IMR-90 (cell line): ENCODE results near the gene OR6C65. TPM values are rescaled to one million over a fixed set of nuclear protein-coding genes. Genes with fewer than 3 reads are reported as not detected.

Experiments used
- ATAC-seq: fragments of 200-7000 bp; cut with Tn5 transposase; 2 replicates; pipeline ENCODE4 v1.9.1; 2020; ENCODE audit warnings: low read depth, mild to moderate bottlenecking, moderate library complexity
- BruUV-seq: library from RNA; stranded (reverse); fragments of 400-500 nt; replicated peaks from 2 replicates; lab custom pipeline; 2021; lab: Mats Ljungman, UMichigan
- CTCF ChIA-PET: fragments of 300-600 bp; formaldehyde crosslinking; extraction: SDS; loops from one replicate; lab custom pipeline; 2021; ENCODE audit warnings: antibody characterized with exemption; lab: Yijun Ruan, JAX
- POLR2A ChIA-PET: fragments of 300-600 bp; sonication (Branson Sonifier 250); formaldehyde crosslinking; loops from one replicate; lab custom pipeline; 2022; ENCODE audit warnings: antibody characterized with exemption; ENCODE audit not compliant: unreplicated experiment; lab: Charles Lee
- DNase-seq: peaks from one replicate; pipeline ENCODE4 v3.0.0; 2013
- H2AFZ ChIP-seq: replicated peaks from 2 replicates; pipeline ENCODE3; 2013; ENCODE audit warnings: low read length, mild to moderate bottlenecking; ENCODE audit not compliant: poor library complexity
- H2AK5ac ChIP-seq: 2 replicates; pipeline ENCODE4 v1.6.1; 2013; ENCODE audit warnings: low read depth, low read length, inconsistent platforms
- H2AK9ac ChIP-seq: replicated peaks from 2 replicates; pipeline ENCODE3; 2013; ENCODE audit warnings: mild to moderate bottlenecking, low read depth, low read length, moderate library complexity; ENCODE audit not compliant: poor library complexity
- H2BK120ac ChIP-seq: 2 replicates; pipeline ENCODE4 v1.6.1; 2013; ENCODE audit warnings: low read depth, low read length, inconsistent platforms
- H2BK15ac ChIP-seq: 3 replicates; pipeline ENCODE4 v1.6.1; 2013; ENCODE audit warnings: low read depth, low read length, inconsistent platforms
- H2BK20ac ChIP-seq: 2 replicates; pipeline ENCODE4 v1.6.1; 2013; ENCODE audit warnings: low read depth, mild to moderate bottlenecking, inconsistent platforms, low read length, moderate library complexity
- H2BK5ac ChIP-seq: 2 replicates; pipeline ENCODE4 v1.6.1; 2013; ENCODE audit warnings: mild to moderate bottlenecking, low read depth, low read length, inconsistent platforms; ENCODE audit not compliant: poor library complexity, severe bottlenecking
- H3K14ac ChIP-seq: replicated peaks from 2 replicates; pipeline ENCODE4 v1.6.1; 2013; ENCODE audit warnings: low read depth, low read length, inconsistent platforms
- H3K18ac ChIP-seq: 2 replicates; pipeline ENCODE4 v1.6.1; 2013; ENCODE audit warnings: low read depth, low read length, control low read depth
- H3K23ac ChIP-seq: 2 replicates; pipeline ENCODE4 v1.6.1; 2013; ENCODE audit warnings: low read depth, low read length, inconsistent platforms
- H3K27ac ChIP-seq: 2 replicates; pipeline ENCODE4 v1.5.1; 2013; ENCODE audit warnings: mild to moderate bottlenecking, control low read depth, low read length; ENCODE audit not compliant: insufficient read depth
- H3K27me3 ChIP-seq: 2 replicates; pipeline ENCODE4 v1.6.1; 2013; ENCODE audit warnings: low read length; ENCODE audit not compliant: control insufficient read depth, insufficient read depth
- H3K36me3 ChIP-seq: 2 replicates; pipeline ENCODE4 v1.6.1; 2013; ENCODE audit warnings: low read length, mixed read lengths; ENCODE audit not compliant: control insufficient read depth, insufficient read depth
- H3K4ac ChIP-seq: 2 replicates; pipeline ENCODE4 v1.6.1; 2013; ENCODE audit warnings: low read depth, low read length, inconsistent platforms
- H3K4me1 ChIP-seq: 2 replicates; pipeline ENCODE4 v1.6.1; 2013; ENCODE audit warnings: low read length, mixed read lengths; ENCODE audit not compliant: control insufficient read depth, insufficient read depth
- H3K4me2 ChIP-seq: 2 replicates; pipeline ENCODE4 v1.6.1; 2013; ENCODE audit warnings: low read depth, mild to moderate bottlenecking, control low read depth, low read length, moderate library complexity
- H3K4me3 ChIP-seq: 2 replicates; pipeline ENCODE4 v1.5.1; 2013; ENCODE audit warnings: low read depth, mild to moderate bottlenecking, control low read depth, low read length, moderate library complexity; ENCODE audit not compliant: insufficient read depth
- H3K56ac ChIP-seq: 2 replicates; pipeline ENCODE4 v1.6.1; 2013; ENCODE audit warnings: low read length, inconsistent platforms; ENCODE audit not compliant: insufficient read depth; ENCODE audit errors: extremely low read depth
- H3K79me1 ChIP-seq, 2 experiments: 2 replicates each; pipeline ENCODE4 v1.6.1; 2013; ENCODE audit warnings: low read length in 2 of 2, inconsistent platforms in 1 of 2, low read depth in 1 of 2
- H3K9ac ChIP-seq: 2 replicates; pipeline ENCODE4 v1.6.1; 2013; ENCODE audit warnings: low read depth, low read length, control low read depth
- H3K9me1 ChIP-seq: 2 replicates; pipeline ENCODE4 v1.6.1; 2013; ENCODE audit warnings: low read length, inconsistent platforms; ENCODE audit not compliant: insufficient read depth
- H3K9me3 ChIP-seq: 2 replicates; pipeline ENCODE4 v1.6.1; 2013; ENCODE audit warnings: low read length; ENCODE audit not compliant: control insufficient read depth, insufficient read depth
- H4K20me1 ChIP-seq: 2 replicates; pipeline ENCODE4 v1.6.1; 2013; ENCODE audit warnings: low read length, inconsistent platforms; ENCODE audit not compliant: insufficient read depth
- H4K5ac ChIP-seq: 2 replicates; pipeline ENCODE4 v1.6.1; 2013; ENCODE audit warnings: mild to moderate bottlenecking, low read depth, low read length, control low read depth
- H4K8ac ChIP-seq, 2 experiments: 2 replicates each; pipeline ENCODE4 v1.6.1; 2013; ENCODE audit warnings: low read depth in 2 of 2, low read length in 2 of 2, control low read depth in 1 of 2, inconsistent platforms in 1 of 2
- H4K91ac ChIP-seq: 2 replicates; pipeline ENCODE4 v1.6.1; 2013; ENCODE audit warnings: low read depth, low read length, inconsistent platforms; ENCODE audit not compliant: insufficient read depth
- MAFK ChIP-seq: IDR thresholded peaks from 2 replicates; pipeline ENCODE4 v1.6.1; 2012; ENCODE audit warnings: low read depth, low read length, improper control_type of control experiment
- WGBS, 2 experiments: methylation state at CpG; one replicate each; pipeline versions ENCODE4 v1.1.5 to v1.1.7; 2013; ENCODE audit warnings: missing lambda C conversion rate in 2 of 2; ENCODE audit not compliant: insufficient read length in 1 of 2; ENCODE audit errors: extremely low coverage in 2 of 2; 5-methylcytosine and 5-hydroxymethylcytosine counted together
- dilution Hi-C: fragments of 300-500 bp; cut with HindIII; formaldehyde crosslinking; loops from one replicate; pipeline ENCODE4 v1.14.3; 2018; ENCODE audit warnings: low sequenced_read_pairs; ENCODE audit not compliant: unreplicated experiment
- in situ Hi-C: fragments of 300-500 bp; cut with MboI; formaldehyde crosslinking; loops from 3 replicates; pipeline ENCODE4 v1.14.3; 2019; ENCODE audit warnings: low sequenced_read_pairs, inconsistent platforms, mixed read lengths
- intact Hi-C: fragments of 100-400 bp; cut with micrococcal nuclease; formaldehyde crosslinking; loops from 2 replicates; pipeline ENCODE4 v1.10.0; 2022
- polyA plus RNA-seq, 3 experiments: library from polyadenylated mRNA; depleted of rRNA; stranded (reverse); fragments of >200 nt; gene quantifications; 2 replicates each; pipeline ENCODE4 v1.2.3, GENCODE V29; 2012; ENCODE audit warnings: low replicate concordance in 1 of 3
- total RNA-seq: library from RNA; depleted of rRNA; stranded (reverse); fragments of >200 nt; gene quantifications from 2 replicates; pipeline ENCODE4 v1.2.3, GENCODE V29; 2012

OR6C65 gene
- total and polyA plus RNA-seq, 2 of the 4 experiments (the other 2 are of a cell fraction) = not detected

GRCh38 chr12:55445357-55445756 is 45.0 kb downstream of the OR6C65 start:
- dilution Hi-C loops (no loop called here), in situ Hi-C loops (no loop called here), intact Hi-C loops (no loop called here)
- Histone ChIP-seq H3K4ac (no peak overlapping the region), H4K91ac (no peak overlapping the region), H3K4me2 (no peak overlapping the region), H3K27ac (no peak overlapping the region), H3K9me1 (no peaks in the 10 kb centered on the region), H2AFZ (no peak overlapping the region), H2AK9ac (no peak overlapping the region), H3K4me1 (no peaks in the 10 kb centered on the region), H4K8ac (no peak overlapping the region), H3K23ac (no peak overlapping the region), H3K56ac (no peak overlapping the region), H3K18ac (no peak overlapping the region), H2BK20ac (no peak overlapping the region), H3K79me1 (no peaks in the 10 kb centered on the region), H3K4me3 (no peak overlapping the region), H4K20me1 (no peaks in the 10 kb centered on the region), H3K36me3 (no peaks in the 10 kb centered on the region), H2BK5ac (no peak overlapping the region), H2BK120ac (no peak overlapping the region), H2AK5ac (no peak overlapping the region), H3K14ac (no peak overlapping the region), H4K5ac (no peak overlapping the region), H3K9me3 (no peaks in the 10 kb centered on the region), H3K9ac (no peak overlapping the region), H2BK15ac (no peak overlapping the region), H3K27me3 (no peaks in the 10 kb centered on the region)
- DNase-seq (no peak), ATAC-seq (no peak)
- WGBS, 2 experiments = no CpG with 5 or more reads among the region's 1 CpG
- CTCF ChIA-PET = no interaction called here
- no peak for TF ChIP-seq MAFK
- POLR2A ChIA-PET = no interaction called here
- no TSS peak for BruUV-seq
